Hematopoietic multipotent progenitor cell treated with erythropoietin and hydrocortisone succinate and interleukin-3 and kit ligand, for 8 days (in vitro differentiated cells): ENCODE results near the gene ZNF143.
"Not testable (repeated sequence)": the region's sequence is repeated elsewhere in the genome, so short reads cannot be mapped to it uniquely, and the experiment has no call there.

Experiments used
- DNase-seq: peaks from one replicate; pipeline ENCODE4 v3.0.0-alpha.2; 2015

ZNF143 gene

GRCh38 chr11:9498457-9499078 lies 37.8 kb downstream of the ZNF143 start:
- no peak for DNase-seq

- DNase-seq: peak; percentile 86
Measured at GRCh38 chr11:9506489-9507276, 45.9 kb downstream of the ZNF143 start.

- no peak for DNase-seq
Measured at GRCh38 chr11:9507277-9507580, 46.4 kb downstream of the ZNF143 start.

- DNase-seq: no peak
Measured at GRCh38 chr11:9509041-9509440, 48.2 kb downstream of the ZNF143 start.

GRCh38 chr11:9512370-9513019 lies 51.7 kb downstream of the ZNF143 start:
- no peak for DNase-seq

GRCh38 chr11:9514576-9514975 lies 53.8 kb downstream of the ZNF143 start:
- DNase-seq: not testable (repeated sequence)

- DNase-seq: peak; percentile 30
Measured at GRCh38 chr11:9516113-9516512, 55.3 kb downstream of the ZNF143 start.

GRCh38 chr11:9518835-9519410 lies 58.1 kb downstream of the ZNF143 start:
- no peak for DNase-seq

GRCh38 chr11:9524001-9524400 lies 63.2 kb downstream of the ZNF143 start:
- no peak for DNase-seq

- DNase-seq: no peak
Measured at GRCh38 chr11:9525116-9525515, 64.3 kb downstream of the ZNF143 start.

GRCh38 chr11:9527481-9528135 lies 66.8 kb downstream of the ZNF143 start:
- DNase-seq: no peak

- no peak for DNase-seq
Measured at GRCh38 chr11:9528136-9528501, 67.3 kb downstream of the ZNF143 start.

- DNase-seq: no peak
Measured at GRCh38 chr11:9528573-9529333, 67.9 kb downstream of the ZNF143 start.

GRCh38 chr11:9529334-9529650 lies 68.5 kb downstream of the ZNF143 start:
- peak; percentile 78 for DNase-seq

GRCh38 chr11:9530020-9530621 lies 69.3 kb downstream of the ZNF143 start:
- peak; percentile 22 for DNase-seq

- peak; percentile 20 for DNase-seq
Measured at GRCh38 chr11:9530901-9531625, 70.3 kb downstream of the ZNF143 start.

- no peak for DNase-seq
Measured at GRCh38 chr11:9533058-9533457, 72.2 kb downstream of the ZNF143 start.

- DNase-seq: no peak
Measured at GRCh38 chr11:9533736-9534473, 73.1 kb downstream of the ZNF143 start.

- DNase-seq: peak; percentile 80
Measured at GRCh38 chr11:9535189-9535781, 74.5 kb downstream of the ZNF143 start.

GRCh38 chr11:9538548-9538947 lies 77.7 kb downstream of the ZNF143 start:
- DNase-seq: no peak
